Liver (tissue), 9 donors: ENCODE results near the gene BLOC1S5. TPM values are rescaled to one million over a fixed set of nuclear protein-coding genes. Genes with fewer than 3 reads are reported as not detected.

Experiments
- DNase-seq: peaks from one replicate; pipeline ENCODE4 v3.0.0-alpha.2; 2017; ENCODE audit warnings: low spot score
- H3K27ac ChIP-seq, 2 donors: one replicate each; pipeline ENCODE4 v1.7.0; 2013; ENCODE audit warnings: inconsistent platforms in 2 of 2, low read length in 2 of 2, control low read depth in 1 of 2, low read depth in 1 of 2, mild to moderate bottlenecking in 1 of 2
- H3K27me3 ChIP-seq, 4 donors: one replicate each; pipeline versions ENCODE4 v1.6.1 to v1.7.0; 2013; ENCODE audit warnings: low read length in 3 of 4, inconsistent platforms in 1 of 4, mild to moderate bottlenecking in 1 of 4, moderate library complexity in 1 of 4; ENCODE audit not compliant: control insufficient read depth in 4 of 4, insufficient read depth in 4 of 4
- H3K36me3 ChIP-seq, 4 donors: one replicate each; pipeline versions ENCODE4 v1.6.1 to v1.7.0; 2013; ENCODE audit warnings: low read length in 3 of 4, mild to moderate bottlenecking in 3 of 4, low read depth in 1 of 4, moderate library complexity in 1 of 4; ENCODE audit not compliant: control insufficient read depth in 4 of 4, insufficient read depth in 3 of 4
- H3K4me1 ChIP-seq, 4 donors: one replicate each; pipeline versions ENCODE4 v1.6.1 to v1.7.0; 2013; ENCODE audit warnings: low read length in 3 of 4, mild to moderate bottlenecking in 3 of 4, moderate library complexity in 1 of 4; ENCODE audit not compliant: control insufficient read depth in 4 of 4, insufficient read depth in 4 of 4
- H3K4me3 ChIP-seq, 3 donors: one replicate each; pipeline versions ENCODE4 v1.6.1 to v1.7.0; 2013; ENCODE audit warnings: low read length in 3 of 3, control low read depth in 1 of 3, low read depth in 1 of 3, mild to moderate bottlenecking in 1 of 3
- H3K9ac ChIP-seq, 2 donors: one replicate each; pipeline ENCODE4 v1.7.0; 2013; ENCODE audit warnings: low read length in 2 of 2, mild to moderate bottlenecking in 2 of 2, moderate library complexity in 2 of 2, control low read depth in 1 of 2, low read depth in 1 of 2
- H3K9me3 ChIP-seq, 4 donors: one replicate each; pipeline versions ENCODE4 v1.6.1 to v1.7.0; 2013; ENCODE audit warnings: low read length in 3 of 4; ENCODE audit not compliant: control insufficient read depth in 4 of 4
- ATF3 ChIP-seq: IDR thresholded peaks from 2 replicates; pipeline ENCODE4 v1.6.1; 2016; ENCODE audit warnings: antibody characterized with exemption
- CTCF ChIP-seq: fragments of 150-350 bp; IDR thresholded peaks from 2 replicates; pipeline ENCODE4 v1.5.1; 2017; ENCODE audit warnings: improper control_type of control experiment, low read depth, low read length; ENCODE audit not compliant: missing input control
- EGR1 ChIP-seq, 2 donors: IDR thresholded peaks; 2 replicates each; pipeline ENCODE4 v1.6.1; 2016 to 2018; ENCODE audit warnings: antibody characterized with exemption in 2 of 2, low read depth in 2 of 2
- FOXA1 ChIP-seq: IDR thresholded peaks from 2 replicates; pipeline ENCODE4 v1.6.1; 2016; ENCODE audit warnings: antibody characterized with exemption
- FOXA2 ChIP-seq: IDR thresholded peaks from 2 replicates; pipeline ENCODE4 v1.6.1; 2016; ENCODE audit warnings: antibody characterized with exemption
- GABPA ChIP-seq, 2 donors: IDR thresholded peaks in 1 of 2; conservative IDR thresholded peaks in 1 of 2; 2 replicates each; pipeline ENCODE4 v1.6.1; 2016; ENCODE audit warnings: antibody characterized with exemption in 2 of 2, mild to moderate bottlenecking in 1 of 2, moderate library complexity in 1 of 2
- HNF4A ChIP-seq, 2 donors: conservative IDR thresholded peaks; 2 replicates each; pipeline ENCODE4 v1.6.1; 2016; ENCODE audit warnings: antibody characterized with exemption in 2 of 2, mild to moderate bottlenecking in 2 of 2
- HNF4G ChIP-seq: IDR thresholded peaks from 2 replicates; pipeline ENCODE4 v1.6.1; 2016; ENCODE audit warnings: antibody characterized with exemption
- JUND ChIP-seq, 2 donors: IDR thresholded peaks; 2 replicates each; pipeline ENCODE4 v1.6.1; 2016; ENCODE audit warnings: antibody characterized with exemption in 2 of 2
- MAX ChIP-seq: IDR thresholded peaks from 2 replicates; pipeline ENCODE4 v1.6.1; 2016; ENCODE audit warnings: antibody characterized with exemption
- NR2F2 ChIP-seq: IDR thresholded peaks from 2 replicates; pipeline ENCODE4 v1.6.1; 2016; ENCODE audit warnings: antibody characterized with exemption
- RAD21 ChIP-seq, 2 donors: IDR thresholded peaks; 2 replicates each; pipeline ENCODE4 v1.6.1; 2016; ENCODE audit warnings: antibody characterized with exemption in 2 of 2, mild to moderate bottlenecking in 2 of 2
- REST ChIP-seq: IDR thresholded peaks from 2 replicates; pipeline ENCODE4 v1.6.1; 2016; ENCODE audit warnings: antibody characterized with exemption, mild to moderate bottlenecking
- RXRA ChIP-seq, 2 donors: IDR thresholded peaks; 2 replicates each; pipeline ENCODE4 v1.6.1; 2017 to 2018; ENCODE audit warnings: antibody characterized with exemption in 2 of 2, mild to moderate bottlenecking in 1 of 2
- SP1 ChIP-seq: IDR thresholded peaks from 2 replicates; pipeline ENCODE4 v1.6.1; 2018; ENCODE audit warnings: antibody characterized with exemption, mild to moderate bottlenecking
- TAF1 ChIP-seq: conservative IDR thresholded peaks from 2 replicates; pipeline ENCODE4 v1.6.1; 2016; ENCODE audit warnings: antibody characterized with exemption, mild to moderate bottlenecking
- YY1 ChIP-seq: IDR thresholded peaks from 2 replicates; pipeline ENCODE4 v1.6.1; 2016; ENCODE audit warnings: antibody characterized with exemption, mild to moderate bottlenecking
- WGBS: extraction: QIAGEN DNeasy Blood & Tissue Kit; methylation state at CpG from one replicate; pipeline ENCODE4 v1.1.7; 2013; 5-methylcytosine and 5-hydroxymethylcytosine counted together
- polyA plus RNA-seq, 2 donors: library from polyadenylated mRNA; stranded (reverse) in 1 of 2; unstranded in 1 of 2; fragments of 200-250 nt in 1 of 2; fragments of >200 nt in 1 of 2; fragmentation: Nextera tagmentation in 1 of 2; extraction: Ambion mirVana in 1 of 2; gene quantifications; one replicate each; pipeline versions ENCODE4 v1.2.1 to v1.2.3, GENCODE V29; 2013 to 2015
- total RNA-seq, 2 donors: library from RNA; depleted of rRNA; stranded (reverse); fragments of >200 nt; gene quantifications; one replicate each; pipeline ENCODE4 v1.2.3, GENCODE V29; 2014
- TF ChIP-seq, protein P1 (sequence below): IDR thresholded peaks from 2 replicates; pipeline ENCODE4 v1.6.1; 2016; ENCODE audit warnings: antibody characterized with exemption
- donor health status: healthy.
- donor health status: healthy.
- donor health status: healthy.
- donor health status: healthy.
- donor health status: healthy.

The BLOC1S5 gene
- total and polyA plus RNA-seq, 4 donors, result 5.2 to 11.1 (median 7.1) TPM

GRCh38 chr6:7974565-7974937 lies 89.6 kb downstream of the BLOC1S5 start:
- Histone ChIP-seq H3K9me3 (no peaks in the 10 kb centered on the region), H3K27ac (peak overlapping the region in 1 of 2 donors; percentile 34), H3K36me3 (no peaks in the 10 kb centered on the region), H3K4me3 (no peak overlapping the region), H3K27me3 (no peaks in the 10 kb centered on the region), H3K4me1 (peaks cover 3 to 13% (median 7%) of the 10 kb centered on the region in 4 donors), H3K9ac (no peak overlapping the region)
- TF ChIP-seq FOXA1 (no peak), YY1 (no peak), RAD21 (IDR thresholded peaks at IDR 0.05) (no peak), TAF1 (no peak), FOXA2 (no peak), ATF3 (no peak), HNF4G (no peak), HNF4A (conservative IDR thresholded peaks at IDR 0.05) (no peak), GABPA (IDR thresholded peaks at IDR 0.05 in 1 of 2, conservative IDR thresholded peaks at IDR 0.05 in 1 of 2) (no peak), NR2F2 (no peak)
- TF ChIP-seq, protein P1, sequence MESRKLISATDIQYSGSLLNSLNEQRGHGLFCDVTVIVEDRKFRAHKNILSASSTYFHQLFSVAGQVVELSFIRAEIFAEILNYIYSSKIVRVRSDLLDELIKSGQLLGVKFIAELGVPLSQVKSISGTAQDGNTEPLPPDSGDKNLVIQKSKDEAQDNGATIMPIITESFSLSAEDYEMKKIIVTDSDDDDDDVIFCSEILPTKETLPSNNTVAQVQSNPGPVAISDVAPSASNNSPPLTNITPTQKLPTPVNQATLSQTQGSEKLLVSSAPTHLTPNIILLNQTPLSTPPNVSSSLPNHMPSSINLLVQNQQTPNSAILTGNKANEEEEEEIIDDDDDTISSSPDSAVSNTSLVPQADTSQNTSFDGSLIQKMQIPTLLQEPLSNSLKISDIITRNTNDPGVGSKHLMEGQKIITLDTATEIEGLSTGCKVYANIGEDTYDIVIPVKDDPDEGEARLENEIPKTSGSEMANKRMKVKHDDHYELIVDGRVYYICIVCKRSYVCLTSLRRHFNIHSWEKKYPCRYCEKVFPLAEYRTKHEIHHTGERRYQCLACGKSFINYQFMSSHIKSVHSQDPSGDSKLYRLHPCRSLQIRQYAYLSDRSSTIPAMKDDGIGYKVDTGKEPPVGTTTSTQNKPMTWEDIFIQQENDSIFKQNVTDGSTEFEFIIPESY, result no peak
- WGBS, result 57% methylated on average over 5 of the region's 5 CpGs
- DNase-seq, result no peak

DNA sequence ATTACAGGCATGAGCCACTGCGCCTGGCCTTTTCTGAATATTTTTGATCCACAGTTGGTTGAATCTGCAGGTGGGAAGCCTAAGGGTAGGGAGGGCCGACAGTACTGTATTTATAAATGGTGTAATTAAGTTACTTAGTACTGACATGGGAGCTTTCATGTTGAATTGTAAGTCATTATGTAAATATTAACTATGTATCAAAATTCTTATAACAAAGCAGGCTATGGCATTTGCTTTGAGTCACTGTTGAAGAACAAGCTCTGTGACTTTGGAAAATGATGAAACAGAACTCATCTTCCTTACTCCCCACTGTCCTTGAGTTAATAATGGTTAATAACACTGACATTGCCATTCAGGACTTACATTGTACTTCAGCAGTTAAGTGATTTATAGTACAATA lies 90.6 kb downstream of the BLOC1S5 start:
- no peak for DNase-seq
- H3K4me1 ChIP-seq, result peaks cover 3 to 13% (median 7%) of the 10 kb centered on the region in 4 donors
- no peak overlapping the region for H3K9ac ChIP-seq
- no peak overlapping the region for H3K27ac ChIP-seq
- WGBS, result 95% methylated on average over 2 of the region's 2 CpGs
- H3K27me3 ChIP-seq, result no peaks in the 10 kb centered on the region
- H3K4me3 ChIP-seq, result no peak overlapping the region
- H3K36me3 ChIP-seq, result no peaks in the 10 kb centered on the region
- TF ChIP-seq JUND (IDR thresholded peaks at IDR 0.05) (no peak), GABPA (IDR thresholded peaks at IDR 0.05 in 1 of 2, conservative IDR thresholded peaks at IDR 0.05 in 1 of 2) (no peak), ATF3 (no peak), YY1 (no peak), REST (no peak), NR2F2 (no peak), EGR1 (IDR thresholded peaks at IDR 0.05; ENCODE audit: low read depth in 2 of 2) (no peak), MAX (no peak), SP1 (no peak), FOXA1 (no peak), TAF1 (no peak), RAD21 (IDR thresholded peaks at IDR 0.05) (no peak), HNF4A (conservative IDR thresholded peaks at IDR 0.05) (no peak), CTCF (no peak), RXRA (IDR thresholded peaks at IDR 0.05) (no peak), FOXA2 (no peak)
- no peaks in the 10 kb centered on the region for H3K9me3 ChIP-seq
